ENCODE results near the gene BRSK1.

BRSK1 gene

GRCh38 chr19:55283548-55284377, at the start of gene BRSK1:
Gene BRSK1, plus strand, starts transcription at chr19:55283997. Its CDS starts 446 bp downstream, at chr19:55284443.
- peak; percentile 31 for DNase-seq

DNA sequence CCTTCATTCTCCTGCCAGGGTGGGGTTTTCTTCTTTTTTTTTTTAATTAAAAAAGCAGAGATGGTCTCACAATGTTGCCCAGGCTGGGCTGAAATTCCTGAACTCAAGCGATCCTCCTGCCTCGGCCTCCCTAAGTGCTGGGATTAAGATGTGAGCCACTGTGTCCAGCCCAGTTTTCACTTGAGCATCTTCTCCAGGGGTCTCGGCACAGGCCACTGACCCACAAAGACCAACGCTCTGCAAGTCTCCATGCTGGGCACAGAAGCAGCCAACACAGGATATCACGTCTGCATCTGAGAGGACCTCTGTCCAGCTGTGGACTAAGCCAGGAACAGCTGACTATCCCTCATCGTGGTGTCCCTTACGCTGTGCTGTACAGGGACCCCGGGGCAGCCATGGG, 45.8 kb upstream of the BRSK1 start:
- DNase-seq, result no peak

DNA sequence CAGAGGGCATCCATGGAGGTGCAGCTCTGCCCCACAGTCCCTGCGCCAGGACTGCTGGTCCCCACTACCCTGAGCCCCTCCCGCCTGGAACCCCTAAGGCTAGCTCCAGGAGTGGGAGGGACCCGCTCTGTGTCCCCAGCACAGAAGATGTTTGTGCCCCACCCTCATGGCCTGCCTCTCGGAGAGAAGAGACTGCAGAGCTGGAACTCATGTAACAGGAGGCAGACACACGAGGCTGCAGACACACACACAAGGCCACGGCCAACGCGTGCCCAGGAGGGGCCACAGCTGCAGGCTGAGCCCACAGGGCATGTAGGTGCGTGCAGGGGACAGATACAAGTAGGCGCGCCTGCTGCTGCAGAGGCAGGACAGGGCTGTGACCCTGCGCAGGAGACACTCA, 44.8 kb upstream of the BRSK1 start:
- DNase-seq, result no peak

- DNase-seq, result no peak
Observed at GRCh38 chr19:55240713-55241020, 43.1 kb upstream of the BRSK1 start.

- DNase-seq, result no peak
Observed at GRCh38 chr19:55241143-55241934, 42.5 kb upstream of the BRSK1 start.

DNA sequence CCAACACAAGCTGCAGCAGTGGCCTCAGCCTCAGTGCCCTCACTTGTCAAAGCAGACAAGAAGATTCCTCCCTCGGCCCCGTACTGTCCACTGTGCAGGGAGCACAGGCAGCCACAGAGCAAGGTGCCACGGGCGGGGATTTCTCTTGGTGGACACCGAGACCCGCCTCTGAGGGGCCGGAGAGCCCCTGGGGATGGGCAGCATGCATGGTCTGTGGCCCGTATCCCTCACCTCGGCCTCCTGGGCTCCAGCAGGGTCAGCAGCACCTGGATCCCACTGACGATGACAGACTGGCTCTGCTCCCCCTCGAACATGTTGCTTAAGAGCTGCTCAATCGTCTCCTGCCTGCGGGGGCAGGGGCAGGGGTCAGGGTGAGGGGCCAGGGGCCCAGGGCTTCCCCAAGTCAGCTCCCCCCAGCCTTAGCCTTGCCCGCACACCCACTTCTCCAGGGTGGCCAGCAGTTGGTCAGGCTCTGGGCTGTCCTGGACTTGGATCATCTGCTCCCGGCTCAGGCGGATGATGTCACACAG, 41.8 kb upstream of the BRSK1 start:
- no peak for DNase-seq

DNA sequence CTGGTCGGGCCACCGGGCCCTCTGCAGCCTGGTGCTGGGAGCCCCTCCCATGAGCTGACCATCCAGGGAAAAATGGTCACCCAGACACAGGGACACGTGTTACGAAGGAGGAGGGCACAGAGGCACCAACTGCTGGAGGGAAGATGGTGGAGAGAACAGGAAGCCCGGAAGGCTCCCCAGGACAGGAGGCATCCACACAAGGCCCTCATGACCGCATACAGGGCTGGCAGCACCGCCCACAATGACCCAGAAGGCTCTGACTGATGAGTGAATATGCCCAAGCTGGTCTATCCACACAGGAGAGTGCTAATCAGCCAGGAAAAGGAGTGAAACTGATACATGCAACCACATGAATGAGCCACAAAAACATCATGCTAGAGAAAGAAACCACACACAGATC, 41.3 kb upstream of the BRSK1 start:
- DNase-seq, result no peak

DNA sequence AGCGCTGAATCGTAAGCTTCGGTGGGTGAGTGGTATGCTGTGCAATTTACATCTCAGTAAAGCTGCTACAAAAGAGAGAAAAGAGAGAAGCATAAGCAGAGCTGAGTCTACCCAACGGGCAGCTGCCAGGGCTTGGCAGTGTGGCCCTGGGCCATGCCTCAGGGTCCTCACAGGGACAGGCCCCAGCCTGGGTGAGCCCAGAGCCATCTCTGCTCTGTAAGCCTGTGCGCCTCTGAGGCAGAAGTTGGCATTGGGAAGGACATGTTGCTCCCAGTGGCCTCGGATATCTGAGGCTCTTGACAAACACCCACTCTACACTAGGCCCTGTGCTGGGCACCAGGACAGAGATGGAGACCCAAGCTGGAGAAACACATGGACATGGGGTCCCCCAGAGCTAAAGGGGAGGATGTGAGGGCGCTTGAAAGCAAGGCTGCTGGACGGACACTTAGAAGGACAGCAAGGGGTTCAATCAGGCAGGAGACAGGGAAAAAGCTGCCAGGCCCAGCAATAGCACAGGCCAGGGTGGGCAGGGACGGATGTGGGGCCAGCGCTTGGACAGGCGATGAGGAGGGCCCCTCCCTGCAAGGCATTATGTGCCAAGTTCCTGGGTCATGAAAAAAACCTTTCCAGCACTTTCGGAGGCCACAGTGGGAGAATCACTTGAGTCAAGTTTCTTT, 39.7 kb upstream of the BRSK1 start:
- DNase-seq, result no peak

GRCh38 chr19:55245236-55245904, 38.4 kb upstream of the BRSK1 start:
- no peak for DNase-seq

DNA sequence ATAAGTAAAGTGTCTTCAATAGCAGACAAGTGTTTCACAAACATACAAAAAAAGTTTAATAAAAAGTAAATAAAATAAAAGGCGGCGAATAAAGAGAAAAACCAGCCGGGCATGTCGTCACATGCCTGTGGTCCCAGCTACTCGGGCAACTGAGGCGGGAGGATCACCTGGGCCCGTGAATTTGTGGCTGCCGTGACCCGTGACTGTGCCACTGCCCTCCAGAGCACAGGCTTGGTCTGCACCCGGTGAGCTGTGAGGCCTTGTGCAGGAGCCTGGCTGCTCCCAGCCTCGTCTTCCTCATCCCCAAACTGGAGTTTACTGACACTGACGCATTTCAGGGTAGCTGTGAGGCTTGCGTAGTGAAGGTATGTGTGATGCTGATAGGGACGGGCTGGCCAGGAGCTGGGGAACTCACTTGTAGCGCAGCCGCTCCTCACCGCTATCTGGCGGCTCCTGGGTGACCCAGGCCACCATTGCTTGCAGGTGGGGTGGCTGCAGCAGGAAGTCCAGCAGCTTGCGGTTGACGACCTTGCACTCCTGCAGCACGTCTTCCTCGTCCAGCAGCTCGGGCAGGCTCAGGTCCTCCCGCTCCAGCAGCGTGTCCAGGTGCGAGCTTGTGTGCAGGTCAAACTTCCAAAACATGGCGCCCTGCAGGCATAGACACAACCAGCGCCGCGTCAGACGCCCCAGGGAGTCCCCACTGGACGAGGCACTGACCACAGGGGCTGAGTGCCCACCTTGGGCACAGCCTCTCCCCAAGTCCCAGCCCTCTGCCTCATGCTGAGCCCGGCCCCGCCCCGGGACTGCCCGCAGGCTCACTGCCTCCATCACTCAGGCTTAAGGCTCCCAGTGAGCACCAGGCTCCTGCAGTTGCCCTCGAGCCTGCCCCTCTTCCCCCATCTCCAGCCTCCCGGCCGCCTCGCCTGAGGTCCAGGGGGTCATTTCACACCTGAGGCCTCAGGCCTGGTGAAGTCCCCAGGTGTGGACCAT, 37.0 kb upstream of the BRSK1 start:
- no peak for DNase-seq

GRCh38 chr19:55247621-55248099, 36.1 kb upstream of the BRSK1 start:
- DNase-seq, result no peak

- DNase-seq, result no peak
Observed at GRCh38 chr19:55248166-55248675, 35.6 kb upstream of the BRSK1 start.

DNA sequence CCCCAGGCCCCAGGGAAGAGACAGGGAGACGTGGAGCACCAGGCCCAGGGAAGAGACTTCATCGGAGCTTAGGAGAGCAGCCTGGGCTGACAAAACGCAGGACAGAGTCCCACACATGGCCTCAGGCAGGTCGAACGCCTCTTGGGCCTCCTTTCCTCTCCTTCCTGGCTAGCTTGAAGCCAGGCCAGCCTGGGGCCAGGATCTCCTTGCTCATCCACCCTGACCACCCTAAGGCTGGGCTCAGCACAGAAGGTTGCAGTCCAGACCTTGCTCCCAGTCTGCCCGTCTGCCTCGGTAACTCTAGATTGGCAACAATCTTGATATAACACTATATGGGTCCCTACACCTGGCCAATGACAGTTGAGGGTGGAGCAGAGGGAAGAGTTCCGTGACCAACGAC, 35.1 kb upstream of the BRSK1 start:
- no peak for DNase-seq

- DNase-seq, result no peak
Observed at GRCh38 chr19:55249841-55250240, 34.0 kb upstream of the BRSK1 start.

GRCh38 chr19:55250262-55251036, 33.3 kb upstream of the BRSK1 start:
- no peak for DNase-seq

DNA sequence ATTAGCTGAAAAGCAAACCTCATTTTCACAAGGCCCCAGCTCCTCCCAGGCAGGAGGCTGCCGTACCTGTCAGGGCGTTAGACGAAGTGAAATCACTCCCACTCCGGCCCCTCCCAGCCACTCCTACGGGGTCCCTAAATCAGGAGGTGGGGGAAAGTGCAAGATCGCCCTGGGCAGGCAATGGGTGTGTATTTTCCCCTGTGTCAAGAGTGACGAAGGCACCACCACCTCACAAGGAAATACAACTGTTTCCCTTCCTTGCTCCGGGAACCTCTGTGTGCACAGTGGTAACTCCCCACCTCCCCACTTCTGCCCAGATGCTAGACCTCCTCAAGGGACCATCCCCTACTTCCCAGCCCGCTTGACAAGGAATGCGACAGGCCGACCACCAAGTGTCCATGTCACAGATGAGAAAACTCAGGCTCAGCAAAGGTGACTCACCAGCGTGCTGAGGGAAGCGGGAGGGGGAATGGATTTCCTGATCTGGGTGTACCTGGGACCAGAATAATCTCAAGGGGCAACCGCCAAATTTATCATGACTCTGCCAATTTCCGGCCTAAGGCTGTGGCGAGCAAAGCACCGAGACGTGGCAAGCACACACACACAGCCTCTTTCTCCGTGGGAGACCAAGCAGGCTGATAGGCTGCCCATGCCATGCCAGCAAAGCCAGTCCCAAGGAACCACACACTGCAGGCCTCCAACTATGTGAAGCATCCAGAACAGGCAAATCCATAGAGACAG, 32.3 kb upstream of the BRSK1 start:
- DNase-seq, result no peak

- no peak for DNase-seq
Observed at GRCh38 chr19:55252760-55253663, 30.8 kb upstream of the BRSK1 start.

DNA sequence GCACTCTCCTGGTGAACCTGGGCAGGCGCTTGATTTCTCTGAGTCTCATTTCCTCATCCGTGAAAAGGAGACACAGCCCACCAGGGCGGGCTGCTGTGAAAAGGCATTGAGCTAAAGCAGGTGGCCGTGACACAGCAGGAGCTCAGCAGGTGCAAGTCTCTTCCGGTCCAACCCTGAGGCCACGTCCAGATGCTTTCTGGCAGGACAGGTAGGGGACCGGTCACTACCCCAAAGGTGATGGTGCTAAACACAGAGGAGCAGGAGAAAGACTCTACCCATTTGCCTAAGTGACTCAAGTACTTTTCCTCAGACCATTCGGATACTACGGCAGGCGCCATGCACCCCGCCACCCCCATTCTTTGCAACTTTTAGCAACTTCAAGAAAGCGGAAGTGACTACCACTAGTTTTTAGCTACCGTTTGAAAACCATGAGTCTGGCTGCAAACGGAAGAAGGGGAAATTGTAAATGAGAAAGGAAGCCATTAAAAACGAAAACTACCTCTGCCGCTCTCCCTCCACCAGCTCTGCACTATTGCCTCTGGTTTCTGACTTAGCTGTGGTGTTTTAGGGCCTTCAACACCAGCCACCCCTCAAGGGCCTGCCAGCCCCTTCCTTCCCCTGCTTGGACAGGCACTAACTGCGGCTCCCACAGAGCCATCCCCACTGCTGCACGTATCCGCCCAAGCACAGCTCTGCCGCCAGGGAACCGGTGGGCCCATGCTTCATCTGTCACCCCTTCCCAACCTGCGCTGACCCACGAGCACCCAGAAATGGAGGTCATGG, 29.8 kb upstream of the BRSK1 start:
- no peak for DNase-seq

Measured in NCI-H526 treated with DMSO at 0.1 percent for 48 hours (cell line).